ENCODE measurements around the gene ALDOB. TPM values are rescaled to one million over a fixed set of nuclear protein-coding genes. Genes with fewer than 3 reads are reported as not detected.

ALDOB gene
- total RNA-seq, 1 donor from 2014 or later, result not detected

DNA sequence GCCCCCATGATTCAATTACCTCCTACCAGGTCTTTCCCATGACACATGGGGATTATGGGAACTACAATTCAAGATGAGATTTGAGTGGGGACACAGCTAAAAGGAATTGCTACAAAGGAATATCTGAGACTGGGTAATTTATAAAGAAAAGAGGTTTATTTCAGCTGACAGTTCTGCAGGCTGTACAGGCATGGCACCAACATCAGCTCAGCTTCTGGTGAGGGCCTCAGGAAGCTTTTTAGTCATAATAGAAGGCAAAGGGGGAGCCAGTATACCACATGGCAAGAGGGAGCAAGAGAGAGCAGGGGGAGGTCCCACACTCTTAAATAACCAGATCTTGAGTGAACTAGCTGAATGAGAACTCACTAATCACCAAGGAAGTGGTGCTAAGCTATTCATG lies 11.2 kb upstream of the ALDOB start:
- Mint-ChIP-seq H3K27ac (ENCODE audit: unreplicated experiment) (no peak overlapping the region), H3K9me3 (ENCODE audit: unreplicated experiment) (peaks cover 4% of the 10 kb centered on the region), H3K27me3 (ENCODE audit: unreplicated experiment) (peaks cover 4% of the 10 kb centered on the region), H3K36me3 (ENCODE audit: unreplicated experiment) (peaks cover 3% of the 10 kb centered on the region), H3K4me1 (ENCODE audit: low read depth, unreplicated experiment) (peaks cover 8% of the 10 kb centered on the region), H3K4me3 (ENCODE audit: unreplicated experiment) (no peak overlapping the region)
- no peak for DNase-seq
- TF ChIP-seq CTCF (IDR thresholded peaks at IDR 0.05; ENCODE audit: partially characterized antibody, unreplicated experiment), result no peak

GRCh38 chr9:101445353-101446029 lies 9.9 kb upstream of the ALDOB start:
- TF ChIP-seq CTCF (IDR thresholded peaks at IDR 0.05; ENCODE audit: partially characterized antibody, unreplicated experiment), result no peak
- H3K27ac Mint-ChIP-seq (ENCODE audit: unreplicated experiment), result no peak overlapping the region
- peaks cover 2% of the 10 kb centered on the region for H3K9me3 Mint-ChIP-seq (ENCODE audit: unreplicated experiment)
- no peak overlapping the region for H3K4me3 Mint-ChIP-seq (ENCODE audit: unreplicated experiment)
- H3K36me3 Mint-ChIP-seq (ENCODE audit: unreplicated experiment), result no peaks in the 10 kb centered on the region
- DNase-seq, result no peak
- peaks cover 2% of the 10 kb centered on the region for H3K27me3 Mint-ChIP-seq (ENCODE audit: unreplicated experiment)
- H3K4me1 Mint-ChIP-seq (ENCODE audit: low read depth, unreplicated experiment), result peaks cover 8% of the 10 kb centered on the region

DNA sequence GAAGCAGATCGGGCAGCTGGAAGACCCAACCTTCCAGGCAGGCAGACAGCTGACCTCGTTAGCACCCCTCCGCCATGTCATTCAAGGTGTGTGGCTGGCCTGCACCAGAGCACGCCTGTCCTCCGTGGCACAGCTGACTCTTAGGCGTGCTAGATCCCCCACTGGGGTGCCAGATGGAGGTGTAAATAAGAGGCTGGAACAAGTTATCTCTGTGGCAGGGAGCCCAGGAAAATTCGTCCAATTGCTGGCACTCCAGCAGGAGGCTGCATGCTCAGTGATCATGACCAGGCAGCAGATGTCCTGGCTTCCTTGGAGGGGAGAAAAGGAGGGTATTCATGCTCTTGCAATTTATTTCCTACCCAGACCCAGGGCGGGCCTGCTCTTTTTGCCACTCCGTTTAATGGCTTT lies 7.8 kb upstream of the ALDOB start:
- no peak for DNase-seq
- TF ChIP-seq CTCF (IDR thresholded peaks at IDR 0.05; ENCODE audit: partially characterized antibody, unreplicated experiment), result no peak
- Mint-ChIP-seq H3K4me3 (ENCODE audit: unreplicated experiment) (no peak overlapping the region), H3K4me1 (ENCODE audit: low read depth, unreplicated experiment) (peaks cover 8% of the 10 kb centered on the region), H3K27me3 (ENCODE audit: unreplicated experiment) (no peaks in the 10 kb centered on the region), H3K27ac (ENCODE audit: unreplicated experiment) (no peak overlapping the region), H3K9me3 (ENCODE audit: unreplicated experiment) (no peaks in the 10 kb centered on the region), H3K36me3 (ENCODE audit: unreplicated experiment) (no peaks in the 10 kb centered on the region)

- no peak for TF ChIP-seq CTCF (IDR thresholded peaks at IDR 0.05; ENCODE audit: partially characterized antibody, unreplicated experiment)
- Mint-ChIP-seq H3K36me3 (ENCODE audit: unreplicated experiment) (no peaks in the 10 kb centered on the region), H3K4me3 (ENCODE audit: unreplicated experiment) (no peak overlapping the region)
Measured at GRCh38 chr9:101442736-101443135, 7.2 kb upstream of the ALDOB start.

GRCh38 chr9:101442318-101442717 lies 6.7 kb upstream of the ALDOB start:
- Mint-ChIP-seq H3K27me3 (ENCODE audit: unreplicated experiment) (no peaks in the 10 kb centered on the region), H3K4me1 (ENCODE audit: low read depth, unreplicated experiment) (peaks cover 8% of the 10 kb centered on the region), H3K27ac (ENCODE audit: unreplicated experiment) (no peak overlapping the region), H3K36me3 (ENCODE audit: unreplicated experiment) (no peaks in the 10 kb centered on the region), H3K9me3 (ENCODE audit: unreplicated experiment) (no peaks in the 10 kb centered on the region), H3K4me3 (ENCODE audit: unreplicated experiment) (no peak overlapping the region)
- TF ChIP-seq CTCF (IDR thresholded peaks at IDR 0.05; ENCODE audit: partially characterized antibody, unreplicated experiment), result no peak
- no peak for DNase-seq

More at GRCh38 chr9:101442736-101443135, 7.2 kb upstream of the ALDOB start:
- Mint-ChIP-seq H3K9me3 (ENCODE audit: unreplicated experiment) (no peaks in the 10 kb centered on the region), H3K27me3 (ENCODE audit: unreplicated experiment) (no peaks in the 10 kb centered on the region), H3K27ac (ENCODE audit: unreplicated experiment) (no peak overlapping the region), H3K4me1 (ENCODE audit: low read depth, unreplicated experiment) (peaks cover 8% of the 10 kb centered on the region)
- DNase-seq, result no peak
